Islet precursor cell (in vitro differentiated cells): ENCODE data around the gene GALNT1.
"Not testable (repeated sequence)": the region's sequence is repeated elsewhere in the genome, so short reads cannot be mapped to it uniquely, and the experiment has no call there.

Experiments used
- DNase-seq: peaks from one replicate; pipeline ENCODE4 v3.0.0-alpha.2; 2018

Gene GALNT1

GRCh38 chr18:35581546-35581897 is at the start of gene GALNT1:
TSS of gene GALNT1 (plus strand) at chr18:35581740. CDS start at chr18:35654663, 72,923 bp downstream.
- no peak for DNase-seq

- no peak for DNase-seq
Observed at GRCh38 chr18:35533916-35534405, 47.6 kb upstream of the GALNT1 start.

- no peak for DNase-seq
Observed at GRCh38 chr18:35535297-35535696, 46.2 kb upstream of the GALNT1 start.

GRCh38 chr18:35542356-35542755 is 39.2 kb upstream of the GALNT1 start:
- peak; percentile 94 for DNase-seq

GRCh38 chr18:35547008-35547605 is 34.4 kb upstream of the GALNT1 start:
- DNase-seq = no peak

- DNase-seq = no peak
Observed at GRCh38 chr18:35549564-35549963, 32.0 kb upstream of the GALNT1 start.

GRCh38 chr18:35553300-35553699 is 28.2 kb upstream of the GALNT1 start:
- no peak for DNase-seq

- not testable (repeated sequence) for DNase-seq
Observed at GRCh38 chr18:35555538-35555937, 26.0 kb upstream of the GALNT1 start.

- no peak for DNase-seq
Observed at GRCh38 chr18:35559867-35560266, 21.7 kb upstream of the GALNT1 start.

GRCh38 chr18:35564795-35565453 is 16.6 kb upstream of the GALNT1 start:
- DNase-seq = no peak

GRCh38 chr18:35566019-35566418 is 15.5 kb upstream of the GALNT1 start:
- DNase-seq = no peak

- DNase-seq = no peak
Observed at GRCh38 chr18:35570182-35570581, 11.4 kb upstream of the GALNT1 start.

GRCh38 chr18:35571138-35571537 is 10.4 kb upstream of the GALNT1 start:
- DNase-seq = no peak

GRCh38 chr18:35572644-35573043 is 8.9 kb upstream of the GALNT1 start:
- no peak for DNase-seq

GRCh38 chr18:35573531-35573930 is 8.0 kb upstream of the GALNT1 start:
- DNase-seq = no peak

- not testable (repeated sequence) for DNase-seq
Observed at GRCh38 chr18:35576240-35576845, 5.2 kb upstream of the GALNT1 start.

- DNase-seq = no peak
Observed at GRCh38 chr18:35577045-35577848, 4.3 kb upstream of the GALNT1 start.

- DNase-seq = no peak
Observed at GRCh38 chr18:35578481-35578880, 3.1 kb upstream of the GALNT1 start.

- DNase-seq = no peak
Observed at GRCh38 chr18:35578936-35579335, 2.6 kb upstream of the GALNT1 start.

GRCh38 chr18:35580701-35581539 is 620 bp upstream of the GALNT1 start:
- DNase-seq = peak; percentile 80

- DNase-seq = no peak
Observed at GRCh38 chr18:35581898-35582641, 530 bp downstream of the GALNT1 start.
